GOT3 (cell line): ENCODE results near the gene IGF2BP2.
"Not testable (repeated sequence)": the region's sequence is repeated elsewhere in the genome, so short reads cannot be mapped to it uniquely, and the experiment has no call there.

ENCODE experiments used
- DNase-seq: peaks from one replicate; lab custom pipeline; 2025; ENCODE audit warnings: mixed read lengths; lab: John Stamatoyannopoulos, UW

Gene IGF2BP2

GRCh38 chr3:185798831-185799110, 26.1 kb downstream of the IGF2BP2 start:
- DNase-seq: not testable (repeated sequence)

- DNase-seq: no peak
Measured at GRCh38 chr3:185797993-185798830, 26.6 kb downstream of the IGF2BP2 start.

- no peak for DNase-seq
Measured at GRCh38 chr3:185797108-185797881, 27.5 kb downstream of the IGF2BP2 start.

- no peak for DNase-seq
Measured at GRCh38 chr3:185796431-185797107, 28.3 kb downstream of the IGF2BP2 start.

- DNase-seq: no peak
Measured at GRCh38 chr3:185793381-185793780, 31.5 kb downstream of the IGF2BP2 start.

GRCh38 chr3:185792955-185793354, 31.9 kb downstream of the IGF2BP2 start:
- DNase-seq: no peak

GRCh38 chr3:185789891-185790830, 34.7 kb downstream of the IGF2BP2 start:
- no peak for DNase-seq

- no peak for DNase-seq
Measured at GRCh38 chr3:185789134-185789533, 35.7 kb downstream of the IGF2BP2 start.

- DNase-seq: no peak
Measured at GRCh38 chr3:185788292-185788691, 36.5 kb downstream of the IGF2BP2 start.

- DNase-seq: no peak
Measured at GRCh38 chr3:185786956-185787877, 37.6 kb downstream of the IGF2BP2 start.

GRCh38 chr3:185786258-185786657, 38.6 kb downstream of the IGF2BP2 start:
- not testable (repeated sequence) for DNase-seq

GRCh38 chr3:185784317-185784716, 40.5 kb downstream of the IGF2BP2 start:
- DNase-seq: no peak

- no peak for DNase-seq
Measured at GRCh38 chr3:185781759-185782158, 43.1 kb downstream of the IGF2BP2 start.

- no peak for DNase-seq
Measured at GRCh38 chr3:185779461-185779860, 45.4 kb downstream of the IGF2BP2 start.

GRCh38 chr3:185778821-185779220, 46.0 kb downstream of the IGF2BP2 start:
- no peak for DNase-seq

- no peak for DNase-seq
Measured at GRCh38 chr3:185778094-185778493, 46.7 kb downstream of the IGF2BP2 start.

- no peak for DNase-seq
Measured at GRCh38 chr3:185770109-185770508, 54.7 kb downstream of the IGF2BP2 start.

- not testable (repeated sequence) for DNase-seq
Measured at GRCh38 chr3:185768578-185768982, 56.3 kb downstream of the IGF2BP2 start.

GRCh38 chr3:185767002-185767688, 57.7 kb downstream of the IGF2BP2 start:
- no peak for DNase-seq
